HepG2 (cell line): Measurements from ENCODE around the gene S100A12.

Experiments used
- KLF16 ChIP-seq, 2 experiments: sonication (generic) in 1 of 2; formaldehyde crosslinking in 1 of 2; IDR thresholded peaks; 2 replicates each; pipeline versions ENCODE4 v1.6.1 to v1.8.0; 2016 to 2023; ENCODE audit warnings: missing genetic modification reagents in 2 of 2, missing compliant biosample characterization in 1 of 2
- RFX3 ChIP-seq: IDR thresholded peaks from 2 replicates; pipeline ENCODE4 v1.6.1; 2016; ENCODE audit warnings: missing biosample characterization, missing genetic modification reagents
- ZNF124 ChIP-seq: sonication (generic); formaldehyde crosslinking; IDR thresholded peaks from 2 replicates; pipeline ENCODE4 v1.4.0; 2020; ENCODE audit warnings: missing genetic modification reagents

DNA sequence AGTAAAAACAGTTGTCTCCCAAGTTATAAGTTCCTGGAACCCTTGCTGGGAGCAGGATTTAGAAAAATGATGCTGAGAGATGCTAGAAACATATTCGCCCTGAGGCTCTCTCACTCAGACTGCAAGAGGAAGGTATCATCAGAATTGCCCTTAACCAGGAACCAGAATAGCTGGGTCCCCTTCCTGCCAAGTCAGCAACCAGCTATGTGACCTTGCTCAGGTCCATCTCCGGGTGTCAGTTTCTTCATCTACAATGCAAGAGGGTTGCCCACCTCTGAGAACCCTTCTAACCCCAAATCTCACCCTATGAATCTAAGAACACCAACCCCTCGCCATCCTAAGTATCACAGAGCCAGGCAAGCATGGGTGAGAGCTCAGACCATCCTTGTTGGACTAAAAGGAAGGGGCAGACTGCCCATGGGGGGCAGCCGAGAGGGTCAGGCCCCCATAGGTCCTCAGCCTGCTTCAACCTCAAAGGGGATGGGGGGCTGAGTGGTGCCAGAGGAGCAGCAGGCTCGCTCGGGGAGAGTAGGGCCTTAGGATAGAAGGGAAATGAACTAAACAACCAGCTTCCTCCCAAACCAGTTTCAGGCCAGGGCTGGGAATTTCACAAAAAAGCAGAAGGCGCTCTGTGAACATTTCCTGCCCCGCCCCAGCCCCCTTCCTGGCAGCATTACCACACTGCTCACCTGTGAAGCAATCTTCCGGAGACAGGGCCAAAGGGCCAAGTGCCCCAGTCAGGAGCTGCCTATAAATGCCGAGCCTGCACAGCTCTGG is 18.2 kb downstream of the S100A12 start:
- TF ChIP-seq ZNF124 (CRISPR knock-in tag) (no peak), KLF16 (CRISPR knock-in tag; IDR thresholded peaks at IDR 0.05) (no peak), RFX3 (CRISPR knock-in tag) (no peak)
